22Rv1 (cell line): Measurements from ENCODE around the gene ARID1A.

Source experiments
- H3K27ac ChIP-seq: fragments of 450-650 bp; 2 replicates; pipeline ENCODE4 v1.5.1; 2017
- CTCF ChIP-seq: fragments of 450-650 bp; IDR thresholded peaks from 2 replicates; pipeline ENCODE4 v1.5.1; 2017; ENCODE audit warnings: mild to moderate bottlenecking
- ZFX ChIP-seq: fragments of 450-650 bp; IDR thresholded peaks from 2 replicates; pipeline ENCODE4 v1.6.1; 2017; ENCODE audit warnings: antibody characterized with exemption, borderline replicate concordance

The ARID1A gene

GRCh38 chr1:26724118-26724517, 28.3 kb downstream of the ARID1A start:
- H3K27ac ChIP-seq = peak overlapping the region; percentile 100
- TF ChIP-seq ZFX (no peak), CTCF (no peak)

- H3K27ac ChIP-seq = peak overlapping the region; percentile 100; the same call in 1 of the 2 replicates
- TF ChIP-seq CTCF = no peak
- TF ChIP-seq ZFX = no peak
Measured at GRCh38 chr1:26724926-26725325, 29.1 kb downstream of the ARID1A start.

- H3K27ac ChIP-seq = peak overlapping the region; percentile 52
Measured at GRCh38 chr1:26725904-26726303, 30.1 kb downstream of the ARID1A start.

GRCh38 chr1:26726784-26727183, 31.0 kb downstream of the ARID1A start:
- peak overlapping the region; percentile 52 for H3K27ac ChIP-seq
- TF ChIP-seq ZFX = no peak
- TF ChIP-seq CTCF = no peak

- TF ChIP-seq ZFX (no peak), CTCF (no peak)
- H3K27ac ChIP-seq = peak overlapping the region; percentile 52
Measured at GRCh38 chr1:26727476-26727875, 31.7 kb downstream of the ARID1A start.

- TF ChIP-seq CTCF = no peak
- no peak for TF ChIP-seq ZFX
- peak overlapping the region; percentile 52 for H3K27ac ChIP-seq
Measured at GRCh38 chr1:26728645-26729044, 32.8 kb downstream of the ARID1A start.

- TF ChIP-seq ZFX (no peak), CTCF (no peak)
- H3K27ac ChIP-seq = peak overlapping the region; percentile 52
Measured at GRCh38 chr1:26729633-26730032, 33.8 kb downstream of the ARID1A start.

- TF ChIP-seq CTCF (no peak), ZFX (no peak)
- peak overlapping the region; percentile 52 for H3K27ac ChIP-seq
Measured at GRCh38 chr1:26730695-26731094, 34.9 kb downstream of the ARID1A start.
